ENCODE results near the gene PLGRKT. TPM values are rescaled to one million over a fixed set of nuclear protein-coding genes. Genes with fewer than 3 reads are reported as not detected.
"Not testable (repeated sequence)": the region's sequence is repeated elsewhere in the genome, so short reads cannot be mapped to it uniquely, and the experiment has no call there.

The PLGRKT gene
- total RNA-seq, 1 donor from 2014 or later = 7.0 TPM

- DNase-seq = peak; percentile 39
Observed at GRCh38 chr9:5375091-5375490, 62.6 kb downstream of the PLGRKT start.

GRCh38 chr9:5364294-5365024, 73.3 kb downstream of the PLGRKT start:
- DNase-seq = no peak

DNA sequence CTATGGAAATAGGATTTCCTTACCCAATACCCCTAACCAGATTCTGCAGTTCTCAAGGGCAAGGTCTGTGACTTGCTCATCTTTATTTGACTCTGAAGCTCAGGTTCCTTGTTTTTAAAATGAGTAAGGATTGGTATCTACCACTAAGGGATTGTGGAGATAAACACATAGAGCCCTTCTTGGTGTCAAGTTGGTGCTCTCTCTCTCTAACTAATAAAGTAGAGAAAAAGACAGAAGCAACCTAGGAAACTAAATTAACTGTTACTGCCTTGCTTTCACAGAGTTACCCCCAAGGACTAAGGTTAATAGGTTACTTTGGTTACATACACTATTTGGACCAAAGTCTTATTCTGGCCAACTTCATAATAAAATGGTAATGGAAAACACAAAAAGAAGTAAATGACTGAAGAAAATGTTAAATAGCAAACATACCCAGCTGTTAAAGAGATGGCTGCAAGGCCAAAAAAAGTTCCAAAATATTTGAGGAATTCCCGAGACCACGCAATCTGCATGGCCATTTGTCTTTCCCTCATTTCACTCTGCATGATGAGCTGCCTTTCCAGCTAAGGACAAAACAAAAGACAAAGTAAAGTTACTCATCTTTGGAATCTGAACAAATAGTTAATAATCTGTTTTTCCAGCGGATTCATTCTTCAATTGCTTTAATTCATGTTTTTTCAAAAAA, 76.3 kb downstream of the PLGRKT start:
- DNase-seq = no peak

GRCh38 chr9:5360341-5360740, 77.4 kb downstream of the PLGRKT start:
- no peak for DNase-seq

DNA sequence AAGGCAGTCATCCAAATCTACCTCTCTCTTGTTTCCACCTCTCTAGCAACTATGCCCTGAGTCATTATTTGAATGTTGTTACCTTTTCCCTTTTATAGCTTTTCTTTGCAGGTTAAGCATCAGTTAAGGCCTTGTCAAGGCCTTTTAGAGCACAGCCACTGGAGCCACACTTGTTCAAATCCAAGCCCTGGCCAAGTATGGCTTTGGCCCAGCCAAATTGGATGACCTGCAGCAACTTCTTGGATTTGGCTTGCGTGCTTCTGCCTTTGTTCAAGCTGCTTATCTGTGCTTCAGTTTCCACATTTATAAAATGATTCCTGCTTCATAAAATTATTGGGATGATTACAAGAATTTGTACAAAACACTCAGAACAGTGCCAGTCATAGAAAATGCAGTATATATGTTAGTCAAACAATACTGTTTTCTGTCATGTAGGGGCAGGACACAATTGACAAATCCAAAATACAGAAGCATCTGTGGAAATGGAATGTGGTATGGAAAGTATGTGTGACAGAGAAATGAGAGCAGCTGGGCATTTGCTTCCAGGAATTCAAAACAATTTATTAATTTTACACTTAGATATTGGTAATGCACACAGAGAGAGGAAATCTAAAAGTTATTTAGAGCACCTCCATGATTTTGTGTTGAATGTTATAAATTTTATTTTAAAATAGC, 80.2 kb downstream of the PLGRKT start:
- no peak for DNase-seq

DNA sequence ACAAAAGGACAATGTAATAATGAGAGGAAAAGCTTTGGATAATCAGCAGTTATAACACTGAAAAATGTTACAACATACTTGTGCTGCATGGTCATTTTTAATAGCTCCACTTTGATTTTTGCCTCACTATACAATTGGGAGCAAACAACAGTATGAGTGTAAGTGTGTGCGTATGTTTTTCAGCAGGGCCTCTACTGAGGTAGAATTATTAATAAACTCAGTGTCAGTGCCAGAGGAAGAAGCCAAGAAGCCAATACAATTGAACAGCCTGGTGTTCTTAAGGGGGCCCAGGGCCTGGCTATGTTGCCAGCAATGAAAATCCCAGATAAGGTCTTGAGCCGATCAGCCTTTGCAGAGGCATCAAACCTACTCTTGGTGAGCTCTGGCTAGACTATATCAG, 81.9 kb downstream of the PLGRKT start:
- no peak for DNase-seq

DNA sequence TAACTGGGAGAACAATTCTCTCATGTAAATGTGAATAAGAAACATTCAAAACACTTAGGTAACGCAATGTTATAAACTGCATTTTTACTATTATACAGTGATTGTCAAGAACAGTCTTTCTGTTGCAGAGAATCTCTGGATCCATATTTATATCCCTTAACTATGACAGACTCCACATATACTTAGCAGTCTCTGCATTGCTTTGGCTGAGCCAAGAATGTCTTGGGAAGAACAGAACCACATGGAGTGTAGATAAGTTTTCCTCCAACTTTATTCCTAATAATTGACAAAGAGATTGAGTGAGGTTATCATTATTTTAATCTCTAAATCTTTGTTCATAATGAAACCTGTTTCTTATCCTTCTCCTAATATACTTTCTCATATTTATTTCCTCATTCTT, 82.5 kb downstream of the PLGRKT start:
- DNase-seq = no peak

DNA sequence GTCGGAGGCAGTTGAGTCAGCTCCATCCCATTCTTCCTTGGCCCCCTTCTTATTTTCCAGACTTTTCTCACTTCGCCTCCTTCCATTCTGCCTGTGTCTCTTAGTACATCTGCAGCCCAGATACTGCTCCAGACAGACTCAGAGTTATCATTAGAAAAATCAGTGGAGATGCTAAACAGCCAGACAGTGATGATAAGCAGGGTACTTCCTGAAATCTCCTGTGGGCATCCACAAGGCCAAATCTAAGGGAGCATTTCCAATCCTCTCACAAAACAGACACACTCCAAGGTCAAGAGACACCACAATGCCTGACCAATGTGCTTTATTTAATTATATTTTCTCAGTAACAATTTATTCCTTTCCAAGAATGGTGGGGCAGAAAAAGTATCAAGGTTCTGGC, 83.5 kb downstream of the PLGRKT start:
- no peak for DNase-seq

DNA sequence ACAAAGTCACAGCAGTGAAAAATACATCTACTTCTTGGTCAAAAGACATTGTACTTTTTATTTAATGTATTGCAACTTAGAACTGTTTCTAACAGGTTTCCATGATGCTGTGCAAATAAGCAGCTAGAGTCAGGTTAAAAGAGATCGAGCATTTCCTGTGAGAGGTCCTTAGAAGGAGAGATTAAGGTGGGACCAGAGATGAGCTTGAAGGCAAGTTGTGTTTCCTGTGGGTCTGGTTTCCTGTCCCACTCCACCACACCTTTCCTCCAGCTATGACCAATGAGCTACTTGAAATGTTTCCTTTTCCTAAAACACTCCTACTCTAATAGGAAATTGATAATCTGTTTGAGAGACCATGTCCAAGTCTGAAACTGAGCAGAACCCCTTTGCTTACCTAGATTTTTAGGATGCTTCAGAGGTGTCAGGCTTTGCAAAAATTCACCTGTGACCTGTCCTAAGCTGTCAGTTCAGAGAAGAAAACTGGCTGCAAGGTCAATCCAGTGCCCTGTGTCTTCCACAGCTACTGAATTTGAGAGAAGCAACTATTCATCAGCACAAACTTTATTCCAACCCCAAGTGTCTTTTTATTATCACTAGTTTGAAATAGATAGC, 85.0 kb downstream of the PLGRKT start:
- no peak for DNase-seq

GRCh38 chr9:5338992-5339981, 98.4 kb downstream of the PLGRKT start, which contains the start of gene RLN1:
TSS of gene RLN1 (minus strand) at chr9:5339876. CDS start at chr9:5339746, 130 bp downstream.
- peak; percentile 1 for DNase-seq

DNA sequence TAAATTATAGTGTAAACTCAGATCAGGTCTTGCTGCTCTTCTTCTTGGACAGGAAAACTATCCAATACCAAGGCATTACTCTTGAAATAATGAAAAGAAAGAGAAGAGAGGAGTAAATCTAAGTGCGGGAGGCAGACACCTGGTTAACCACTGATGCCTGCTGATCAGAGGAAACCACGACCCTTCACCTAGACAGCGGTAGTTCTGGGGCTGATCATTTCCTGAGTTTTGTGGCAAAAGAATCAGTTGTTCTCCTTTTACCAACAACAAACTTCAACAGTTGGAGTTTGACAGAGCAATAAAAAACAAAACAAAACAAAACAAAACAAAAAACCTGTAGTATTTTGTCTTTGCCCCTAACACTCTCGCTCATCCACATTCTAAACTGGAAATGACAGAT, 101.0 kb downstream of the PLGRKT start:
- no peak for DNase-seq

DNA sequence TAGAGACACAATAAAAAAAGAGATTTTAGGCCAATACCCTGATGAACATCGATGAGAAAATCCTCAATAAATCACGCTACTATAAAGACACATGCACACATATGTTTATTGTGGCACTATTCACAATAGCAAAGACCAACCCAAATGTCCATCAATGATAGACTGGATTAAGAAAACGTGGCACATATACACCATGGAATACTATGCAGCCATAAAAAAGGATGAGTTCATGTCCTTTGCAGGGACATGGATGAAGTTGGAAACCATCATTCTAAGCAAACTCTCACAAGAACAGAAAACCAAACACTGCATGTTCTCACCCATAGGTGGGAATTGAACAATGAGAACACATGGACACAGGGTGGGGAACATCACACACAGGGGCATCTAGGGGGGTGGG, 106.4 kb downstream of the PLGRKT start:
- DNase-seq = not testable (repeated sequence)

GRCh38 chr9:5326893-5327548, 110.7 kb downstream of the PLGRKT start:
- no peak for DNase-seq

DNA sequence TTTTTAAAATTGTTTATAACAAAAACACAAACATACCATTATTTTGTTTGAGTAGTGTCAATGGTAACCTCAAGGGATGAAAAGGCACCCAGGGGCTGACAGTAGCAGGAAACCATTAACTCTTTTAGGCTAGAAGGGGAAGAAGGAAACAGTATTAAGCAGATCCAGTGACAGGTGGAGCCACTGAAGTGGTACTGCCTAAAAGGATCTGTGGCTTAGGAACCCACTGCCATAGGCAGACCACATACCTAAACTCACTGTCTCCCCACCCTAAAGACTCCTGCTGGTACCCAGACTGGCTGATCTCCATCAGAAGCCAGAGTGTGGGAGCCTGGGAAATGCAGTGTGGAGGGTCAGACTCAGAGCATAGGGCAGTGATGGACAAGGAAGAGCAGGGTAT, 111.5 kb downstream of the PLGRKT start:
- no peak for DNase-seq

- DNase-seq = peak; percentile 2
Observed at GRCh38 chr9:5321601-5322000, 116.1 kb downstream of the PLGRKT start.

GRCh38 chr9:5321058-5321457, 116.7 kb downstream of the PLGRKT start:
- DNase-seq = peak; percentile 15

GRCh38 chr9:5316406-5316805, 121.3 kb downstream of the PLGRKT start:
- DNase-seq = not testable (repeated sequence)

DNA sequence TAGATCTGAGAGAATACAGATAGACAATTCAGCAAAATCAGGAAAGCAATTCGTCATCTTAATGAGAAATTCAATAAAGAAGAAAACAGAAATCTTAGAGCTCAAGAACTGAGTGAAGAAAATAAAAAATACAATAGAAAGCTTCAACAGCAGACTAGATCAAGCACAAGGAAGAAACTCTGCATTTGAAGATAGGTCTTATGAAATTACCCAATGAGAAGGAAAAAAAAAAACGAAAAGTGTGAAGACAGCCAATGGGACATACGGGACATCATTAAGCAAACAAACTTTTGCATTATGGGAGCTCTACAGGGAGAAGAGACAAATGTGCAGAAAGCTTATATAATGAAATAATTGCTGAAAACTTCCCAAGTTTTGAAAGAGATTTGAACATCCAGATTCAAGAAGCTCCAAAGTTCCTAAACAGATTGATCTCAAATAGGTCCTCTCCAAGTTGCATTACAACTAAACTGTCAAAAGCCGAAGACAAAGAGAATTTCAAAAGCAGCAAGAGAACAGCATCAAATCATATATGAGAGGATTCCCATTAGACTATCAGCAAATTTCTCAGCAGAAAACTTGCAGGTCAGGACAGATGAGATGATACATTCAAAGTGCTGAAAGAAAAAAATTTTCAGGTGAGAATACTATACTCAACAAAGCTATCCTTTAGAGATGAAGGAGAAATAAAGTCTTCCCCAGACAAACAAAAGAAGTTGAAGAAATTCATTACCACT, 122.4 kb downstream of the PLGRKT start:
- DNase-seq = no peak

- DNase-seq = no peak
Observed at GRCh38 chr9:5310851-5311250, 126.9 kb downstream of the PLGRKT start.

Data from dermis blood vessel endothelial cell (primary cell).